Endothelial cell of umbilical vein (primary cell): ENCODE measurements around the gene FAM83F. TPM values are rescaled to one million over a fixed set of nuclear protein-coding genes. Genes with fewer than 3 reads are reported as not detected.

Experiments
- BruUV-seq: library from RNA; stranded (reverse); fragments of 400-500 nt; replicated peaks from 2 replicates; lab custom pipeline; 2021; lab: Mats Ljungman, UMichigan
- CTCF ChIA-PET: fragments of 300-600, 350-600 bp; sonication (Branson Sonifier 250); formaldehyde crosslinking; loops from one replicate; lab custom pipeline; 2021; ENCODE audit warnings: antibody characterized with exemption, inconsistent platforms; lab: Charles Lee
- POLR2A ChIA-PET: fragments of 300-600, 350-600 bp; sonication (Branson Sonifier 250); formaldehyde crosslinking; loops from one replicate; lab custom pipeline; 2021; ENCODE audit warnings: antibody characterized with exemption, inconsistent platforms; lab: Charles Lee
- DNase-seq: peaks from one replicate; pipeline ENCODE4 v3.0.0-alpha.2; 2011; ENCODE audit warnings: low read depth, low spot score
- FAIRE-seq: peaks from 2 replicates; lab custom pipeline; 2011; peaks lifted over from hg19 to GRCh38; lab: Jason Lieb, UNC
- H2AFZ ChIP-seq: 2 replicates; pipeline ENCODE4 v1.6.0; 2012; ENCODE audit warnings: low read depth, low read length, control low read depth, inconsistent platforms
- H3K27ac ChIP-seq: 2 replicates; pipeline ENCODE4 v1.5.1; 2011; ENCODE audit warnings: low read depth, mild to moderate bottlenecking, control low read depth, low read length, moderate library complexity; ENCODE audit not compliant: insufficient read depth
- H3K27me3 ChIP-seq, 2 experiments: 2 replicates each; pipeline versions ENCODE4 v1.6.0 to v1.6.1; 2011; ENCODE audit warnings: low read length in 2 of 2, mixed read lengths in 1 of 2; ENCODE audit not compliant: control insufficient read depth in 2 of 2, insufficient read depth in 2 of 2
- H3K36me3 ChIP-seq, 2 experiments: 2 replicates in 1 of 2; 3 replicates in 1 of 2; pipeline ENCODE4 v1.5.1; 2011; ENCODE audit warnings: low read length in 2 of 2, mild to moderate bottlenecking in 1 of 2, moderate library complexity in 1 of 2; ENCODE audit not compliant: control insufficient read depth in 2 of 2, insufficient read depth in 2 of 2; ENCODE audit errors: extremely low read depth in 1 of 2
- H3K4me1 ChIP-seq: 3 replicates; pipeline ENCODE4 v1.5.1; 2011; ENCODE audit warnings: mild to moderate bottlenecking, low read length; ENCODE audit not compliant: control insufficient read depth, insufficient read depth; ENCODE audit errors: extremely low read depth
- H3K4me2 ChIP-seq: 2 replicates; pipeline ENCODE4 v1.6.1; 2011; ENCODE audit warnings: low read length, control low read depth, mixed read lengths; ENCODE audit not compliant: insufficient read depth
- H3K4me3 ChIP-seq, 3 experiments: fragments of 200-600 bp in 1 of 3; sonication (generic), shearing (Covaris generic) in 1 of 3; replicated peaks in 1 of 3; 2 replicates each; pipeline ENCODE4 v1.5.1; 2011 to 2016; ENCODE audit warnings: control low read depth in 3 of 3, low read length in 3 of 3, mild to moderate bottlenecking in 2 of 3, inconsistent platforms in 1 of 3, low read depth in 1 of 3, moderate library complexity in 1 of 3; ENCODE audit not compliant: insufficient read depth in 1 of 3
- H3K79me2 ChIP-seq: 2 replicates; pipeline ENCODE4 v1.6.0; 2012; ENCODE audit warnings: low read length, inconsistent platforms; ENCODE audit not compliant: control insufficient read depth, insufficient read depth
- H3K9ac ChIP-seq: replicated peaks from 2 replicates; pipeline ENCODE3; 2011; ENCODE audit warnings: low read length, control low read depth; ENCODE audit not compliant: insufficient read depth; ENCODE audit errors: extremely low read depth
- H3K9me1 ChIP-seq: replicated peaks from 3 replicates; pipeline ENCODE4 v1.6.0; 2011; ENCODE audit warnings: mild to moderate bottlenecking, low read length; ENCODE audit not compliant: control insufficient read depth, insufficient read depth; ENCODE audit errors: extremely low read depth
- H3K9me3 ChIP-seq: replicated peaks from 2 replicates; pipeline ENCODE4 v1.5.1; 2012; ENCODE audit warnings: low read length, inconsistent platforms; ENCODE audit not compliant: control insufficient read depth, insufficient read depth
- H4K20me1 ChIP-seq: replicated peaks from 2 replicates; pipeline ENCODE3; 2011; ENCODE audit warnings: mild to moderate bottlenecking, low read length; ENCODE audit not compliant: control insufficient read depth, insufficient read depth; ENCODE audit errors: extremely low read depth
- EZH2 ChIP-seq: IDR thresholded peaks from 2 replicates; pipeline ENCODE4 v1.6.1; 2012; ENCODE audit warnings: borderline replicate concordance, low read depth, mild to moderate bottlenecking, moderate library complexity, low read length, inconsistent platforms; ENCODE audit not compliant: severe bottlenecking
- FOS ChIP-seq: IDR thresholded peaks from 2 replicates; pipeline ENCODE4 v1.6.1; 2011; ENCODE audit warnings: mild to moderate bottlenecking, low read length, moderate library complexity, borderline replicate concordance; ENCODE audit not compliant: insufficient read depth
- GATA2 ChIP-seq: IDR thresholded peaks from 2 replicates; pipeline ENCODE4 v1.7.0; 2011; ENCODE audit warnings: low read depth, mild to moderate bottlenecking, moderate library complexity, mixed read lengths, low read length; ENCODE audit not compliant: insufficient read length, insufficient read depth
- JUN ChIP-seq: IDR thresholded peaks from 2 replicates; pipeline ENCODE4 v1.6.1; 2011; ENCODE audit warnings: borderline replicate concordance, low read depth; ENCODE audit not compliant: insufficient read length, insufficient read depth
- MYC ChIP-seq: IDR thresholded peaks from one replicate; pipeline ENCODE4 v1.6.1; 2011; ENCODE audit warnings: mild to moderate bottlenecking, low read depth, low read length
- POLR2A ChIP-seq: IDR thresholded peaks from 2 replicates; pipeline ENCODE4 v1.6.1; 2012; ENCODE audit warnings: low read depth, mild to moderate bottlenecking, control low read depth, low read length
- POLR2AphosphoS5 ChIP-seq: IDR thresholded peaks from 2 replicates; pipeline ENCODE4 v1.6.1; 2012; ENCODE audit warnings: low read depth, mild to moderate bottlenecking, control low read depth, low read length, moderate library complexity; ENCODE audit not compliant: insufficient read depth
- dilution Hi-C: fragments of 300-500 bp; cut with MboI; formaldehyde crosslinking; loops from one replicate; pipeline ENCODE4 v1.15.0; 2019; ENCODE audit warnings: low sequenced_read_pairs; ENCODE audit not compliant: extremely low pct_ligation_motif_present
- intact Hi-C: fragments of 100-400 bp; cut with micrococcal nuclease; formaldehyde crosslinking; loops from one replicate; pipeline ENCODE4 v1.10.0; 2022
- polyA plus RNA-seq, 4 experiments: library from polyadenylated mRNA; depleted of rRNA in 3 of 4; stranded (reverse) in 3 of 4; unstranded in 1 of 4; fragments of >200 nt; gene quantifications; 2 replicates each; pipeline versions ENCODE4 v1.2.1 to v1.2.3, GENCODE V29; 2011 to 2012; ENCODE audit warnings: missing spikeins in 1 of 4
- total RNA-seq: library from RNA; stranded (reverse); gene quantifications from 2 replicates; pipeline ENCODE4 v1.2.3, GENCODE V29; 2021
- TF ChIP-seq, protein P1 (sequence below): IDR thresholded peaks from 2 replicates; pipeline ENCODE4 v1.6.1; 2011; ENCODE audit not compliant: insufficient read depth, insufficient read length
- TF ChIP-seq, protein P2 (sequence below), 2 donors: IDR thresholded peaks; 1 replicate in 1 of 2; 2 replicates in 1 of 2; pipeline ENCODE4 v1.5.1; 2011; ENCODE audit warnings: low read length in 2 of 2, mild to moderate bottlenecking in 2 of 2, moderate library complexity in 2 of 2, control low read depth in 1 of 2, inconsistent platforms in 1 of 2, low read depth in 1 of 2; ENCODE audit not compliant: insufficient read depth in 1 of 2; ENCODE audit errors: extremely low read depth in 1 of 2

FAM83F gene
- total and polyA plus RNA-seq, 2 donors (not counting 3 experiments of a cell fraction or from before 2014, with no cell fraction given), result not detected

DNA sequence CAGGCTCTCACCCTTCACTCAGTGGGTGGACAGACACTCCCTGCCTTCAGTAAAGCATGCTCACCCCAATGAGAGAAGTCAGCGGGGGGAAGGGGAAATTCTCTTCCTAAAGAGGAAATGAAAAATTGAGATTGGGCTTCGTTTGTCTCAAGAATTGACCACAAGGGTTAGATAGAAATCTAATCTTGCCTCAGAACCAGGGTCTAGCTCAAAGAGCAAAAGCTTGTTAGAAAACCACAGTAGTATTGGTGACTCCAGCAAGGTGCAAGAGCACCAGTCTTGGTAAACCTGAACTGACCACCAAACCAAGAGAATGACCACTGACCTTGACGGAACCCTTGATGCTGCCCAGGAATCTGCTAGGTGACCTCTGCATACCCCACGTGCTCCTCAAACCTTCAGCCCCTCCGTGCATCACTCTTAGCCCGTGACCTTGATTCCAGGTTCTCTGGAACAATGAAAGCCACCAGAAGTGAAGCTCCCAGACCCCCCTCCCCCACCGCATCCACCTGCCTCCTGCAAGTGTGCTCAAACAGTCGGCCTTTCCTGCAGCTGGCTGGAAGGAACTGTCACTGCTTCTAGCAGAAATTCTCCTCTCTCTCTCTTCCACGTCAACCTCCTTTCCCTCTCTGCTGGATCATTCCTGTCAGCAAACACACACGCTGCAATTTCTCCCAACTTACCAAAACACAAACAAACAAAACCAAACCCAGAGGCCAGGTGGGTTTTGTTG, 37.7 kb upstream of the FAM83F start:
- Histone ChIP-seq H3K9me1 (no peaks in the 10 kb centered on the region), H3K4me3 (no peak overlapping the region), H3K9ac (no peak overlapping the region), H3K36me3 (no peaks in the 10 kb centered on the region), H3K79me2 (no peaks in the 10 kb centered on the region), H3K4me1 (peaks cover 3% of the 10 kb centered on the region), H3K27ac (no peak overlapping the region), H3K27me3 (no peaks in the 10 kb centered on the region), H2AFZ (no peak overlapping the region), H3K4me2 (no peak overlapping the region), H4K20me1 (no peaks in the 10 kb centered on the region), H3K9me3 (no peaks in the 10 kb centered on the region)
- dilution Hi-C loops, result no loop called here
- CTCF ChIA-PET, result interaction anchor here (1.4 kb wide), 1 partner anchor 68 kb away, joined by 3 read pairs; no protein-coding TSS in a partner anchor
- POLR2A ChIA-PET, result no interaction called here
- no TSS peak for BruUV-seq
- DNase-seq (no peak), FAIRE-seq (no peak)
- intact Hi-C loops, result no loop called here
- TF ChIP-seq POLR2AphosphoS5, result no peak
- no peak for TF ChIP-seq EZH2
- TF ChIP-seq FOS, result no peak

DNA sequence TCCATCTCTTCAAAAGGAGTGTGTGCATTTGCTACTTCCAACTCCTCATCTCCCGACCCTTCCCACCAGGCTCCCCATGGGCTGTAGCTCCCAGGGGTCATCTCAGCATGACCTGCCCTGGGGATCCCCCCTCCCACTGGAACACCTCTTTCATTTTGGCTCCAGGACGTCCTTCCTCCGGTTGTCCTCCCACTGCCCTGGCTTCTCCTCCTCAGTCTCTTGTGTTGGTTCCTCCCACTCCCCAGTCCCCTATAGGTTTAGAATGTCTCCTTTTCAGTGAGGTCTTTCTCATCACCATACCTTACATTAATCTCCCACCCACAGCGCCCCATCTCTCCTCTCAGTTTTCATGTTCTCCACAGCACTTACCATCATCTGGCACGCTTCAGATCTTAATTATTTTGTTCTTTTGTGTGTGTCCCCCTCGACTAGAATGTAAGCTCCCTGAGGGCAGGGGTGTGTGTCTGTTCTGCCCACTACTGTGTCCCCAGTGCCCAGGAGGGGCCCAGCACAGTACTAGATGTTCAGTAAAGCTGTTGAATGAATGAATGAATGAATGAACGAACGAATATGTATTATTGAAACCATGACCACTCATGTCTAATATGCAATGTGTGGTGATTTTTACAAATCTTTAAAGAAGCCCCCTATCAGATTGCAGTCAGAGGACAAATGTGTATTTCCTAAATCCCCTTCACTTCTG, 36.6 kb upstream of the FAM83F start:
- Histone ChIP-seq H3K79me2 (no peaks in the 10 kb centered on the region), H3K4me1 (peaks cover 3% of the 10 kb centered on the region), H4K20me1 (no peaks in the 10 kb centered on the region), H3K27ac (no peak overlapping the region), H3K9me1 (no peaks in the 10 kb centered on the region), H3K4me3 (no peak overlapping the region), H2AFZ (no peak overlapping the region), H3K27me3 (no peaks in the 10 kb centered on the region), H3K4me2 (no peak overlapping the region), H3K9me3 (no peaks in the 10 kb centered on the region), H3K9ac (no peak overlapping the region), H3K36me3 (no peaks in the 10 kb centered on the region)
- TF ChIP-seq JUN (no peak), POLR2AphosphoS5 (no peak), FOS (no peak), MYC (no peak), POLR2A (no peak), GATA2 (no peak), EZH2 (no peak)
- TF ChIP-seq, protein P1, sequence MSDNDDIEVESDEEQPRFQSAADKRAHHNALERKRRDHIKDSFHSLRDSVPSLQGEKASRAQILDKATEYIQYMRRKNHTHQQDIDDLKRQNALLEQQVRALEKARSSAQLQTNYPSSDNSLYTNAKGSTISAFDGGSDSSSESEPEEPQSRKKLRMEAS, result no peak
- TF ChIP-seq, protein P2, sequence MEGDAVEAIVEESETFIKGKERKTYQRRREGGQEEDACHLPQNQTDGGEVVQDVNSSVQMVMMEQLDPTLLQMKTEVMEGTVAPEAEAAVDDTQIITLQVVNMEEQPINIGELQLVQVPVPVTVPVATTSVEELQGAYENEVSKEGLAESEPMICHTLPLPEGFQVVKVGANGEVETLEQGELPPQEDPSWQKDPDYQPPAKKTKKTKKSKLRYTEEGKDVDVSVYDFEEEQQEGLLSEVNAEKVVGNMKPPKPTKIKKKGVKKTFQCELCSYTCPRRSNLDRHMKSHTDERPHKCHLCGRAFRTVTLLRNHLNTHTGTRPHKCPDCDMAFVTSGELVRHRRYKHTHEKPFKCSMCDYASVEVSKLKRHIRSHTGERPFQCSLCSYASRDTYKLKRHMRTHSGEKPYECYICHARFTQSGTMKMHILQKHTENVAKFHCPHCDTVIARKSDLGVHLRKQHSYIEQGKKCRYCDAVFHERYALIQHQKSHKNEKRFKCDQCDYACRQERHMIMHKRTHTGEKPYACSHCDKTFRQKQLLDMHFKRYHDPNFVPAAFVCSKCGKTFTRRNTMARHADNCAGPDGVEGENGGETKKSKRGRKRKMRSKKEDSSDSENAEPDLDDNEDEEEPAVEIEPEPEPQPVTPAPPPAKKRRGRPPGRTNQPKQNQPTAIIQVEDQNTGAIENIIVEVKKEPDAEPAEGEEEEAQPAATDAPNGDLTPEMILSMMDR (IDR thresholded peaks at IDR 0.05; ENCODE audit: extremely low read depth in 1 of 2, insufficient read depth in 1 of 2, low read depth in 1 of 2, low read length in 2 of 2), result no peak
- dilution Hi-C loops (no loop called here), intact Hi-C loops (loop anchor here (2.0 kb wide), 1 partner anchor 67 kb away; no protein-coding TSS in a partner anchor)
- ChIA-PET POLR2A (no interaction called here), CTCF (no interaction called here)
- DNase-seq, result no peak
- FAIRE-seq, result no peak
- no TSS peak for BruUV-seq
